GM12878 (cell line): Measurements from ENCODE around the gene MFN2. TPM values are rescaled to one million over a fixed set of nuclear protein-coding genes. Genes with fewer than 3 reads are reported as not detected.

Source experiments
- ATAC-seq: fragments of 200-7000 bp; cut with Tn5 transposase; 3 replicates; pipeline ENCODE4 v1.9.1; 2020; ENCODE audit warnings: mild to moderate bottlenecking, moderate library complexity
- BruUV-seq: library from RNA; stranded (reverse); fragments of 400-500 nt; replicated peaks from 2 replicates; lab custom pipeline; 2021; lab: Mats Ljungman, UMichigan
- CTCF ChIA-PET: fragments of 300-600 bp; sonication (Branson Sonifier 250); formaldehyde crosslinking; extraction: SDS; loops from one replicate; lab custom pipeline; 2021; ENCODE audit warnings: inconsistent platforms; lab: Yijun Ruan, JAX
- POLR2A ChIA-PET: fragments of 350-600 bp; formaldehyde crosslinking; extraction: SDS; loops from one replicate; lab custom pipeline; 2021; ENCODE audit warnings: inconsistent platforms; lab: Charles Lee
- RAD21 ChIA-PET: fragments of 300-600 bp; sonication (Branson Sonifier 250); formaldehyde crosslinking; loops from one replicate; lab custom pipeline; 2023; ENCODE audit warnings: antibody characterized with exemption; ENCODE audit not compliant: unreplicated experiment; lab: Charles Lee
- SMC1A ChIA-PET: fragments of 300-600 bp; sonication (Branson Sonifier 250); formaldehyde crosslinking; loops from one replicate; lab custom pipeline; 2023; ENCODE audit not compliant: unreplicated experiment, uncharacterized antibody; lab: Charles Lee
- DNase-seq: peaks from one replicate; pipeline ENCODE4 v3.0.0-alpha.2; 2011; ENCODE audit warnings: low read depth, low spot score
- FAIRE-seq: peaks from 3 replicates; lab custom pipeline; 2011; peaks lifted over from hg19 to GRCh38; lab: Jason Lieb, UNC
- H2AFZ ChIP-seq: 2 replicates; pipeline ENCODE4 v1.6.0; 2011; ENCODE audit warnings: low read depth, low read length, control low read depth; ENCODE audit not compliant: control insufficient read depth
- H3K27ac ChIP-seq: 2 replicates; pipeline ENCODE4 v1.5.1; 2011; ENCODE audit warnings: control low read depth; ENCODE audit not compliant: control insufficient read depth, insufficient read depth
- H3K27me3 ChIP-seq, 2 experiments: replicated peaks in 1 of 2; 2 replicates each; pipeline versions ENCODE4 v1.6.0 to v1.6.1; 2011; ENCODE audit warnings: low read length in 1 of 2; ENCODE audit not compliant: control insufficient read depth in 2 of 2, insufficient read depth in 2 of 2
- H3K36me3 ChIP-seq, 2 experiments: 2 replicates each; pipeline ENCODE4 v1.5.1; 2011; ENCODE audit warnings: low read length in 1 of 2; ENCODE audit not compliant: control insufficient read depth in 2 of 2, insufficient read depth in 2 of 2
- H3K4me1 ChIP-seq: 2 replicates; pipeline ENCODE4 v1.6.1; 2011; ENCODE audit warnings: mild to moderate bottlenecking, low read length, moderate library complexity, mixed read lengths; ENCODE audit not compliant: control insufficient read depth, insufficient read depth
- H3K4me2 ChIP-seq: 2 replicates; pipeline ENCODE4 v1.6.0; 2011; ENCODE audit warnings: control low read depth; ENCODE audit not compliant: control insufficient read depth, insufficient read depth
- H3K4me3 ChIP-seq: fragments of 200-600 bp; sonication (generic); 2 replicates; pipeline ENCODE4 v1.5.1; 2016
- H3K79me2 ChIP-seq: 2 replicates; pipeline ENCODE4 v1.6.0; 2011; ENCODE audit warnings: low read length; ENCODE audit not compliant: control insufficient read depth, insufficient read depth
- H3K9ac ChIP-seq: 2 replicates; pipeline ENCODE4 v1.8.0; 2011; ENCODE audit warnings: low read length, control low read depth, mixed read lengths; ENCODE audit not compliant: control insufficient read depth, insufficient read depth
- H3K9me3 ChIP-seq: replicated peaks from 3 replicates; pipeline ENCODE4 v1.5.1; 2011; ENCODE audit warnings: mild to moderate bottlenecking, low read length; ENCODE audit not compliant: control insufficient read depth, insufficient read depth
- H4K20me1 ChIP-seq: 2 replicates; pipeline ENCODE4 v1.6.0; 2011; ENCODE audit not compliant: control insufficient read depth, insufficient read depth
- CBX3 ChIP-seq: fragments of 200-600 bp; sonication (generic); IDR thresholded peaks from 2 replicates; pipeline ENCODE4 v1.6.1; 2016; ENCODE audit warnings: low read depth, borderline replicate concordance
- CEBPZ ChIP-seq: fragments of 150-350 bp; IDR thresholded peaks from 2 replicates; pipeline ENCODE4 v1.6.1; 2016; ENCODE audit warnings: low read depth, low read length
- CREB1 ChIP-seq: IDR thresholded peaks from 2 replicates; pipeline ENCODE4 v1.6.1; 2012; ENCODE audit warnings: low read depth, mild to moderate bottlenecking, inconsistent platforms
- CREM ChIP-seq: IDR thresholded peaks from 2 replicates; pipeline ENCODE4 v1.6.1; 2014; ENCODE audit warnings: antibody characterized with exemption, low read depth
- EED ChIP-seq: sonication (generic); IDR thresholded peaks from 2 replicates; pipeline ENCODE4 v1.6.1; 2016; ENCODE audit warnings: antibody characterized with exemption, low read depth
- GATAD2B ChIP-seq: fragments of 450-650 bp; conservative IDR thresholded peaks from 2 replicates; pipeline ENCODE4 v1.6.1; 2017; ENCODE audit warnings: low read depth, mild to moderate bottlenecking, moderate library complexity
- IKZF1 ChIP-seq: fragments of 450-650 bp; conservative IDR thresholded peaks from 2 replicates; pipeline ENCODE4 v1.6.1; 2017; ENCODE audit warnings: antibody characterized with exemption, mild to moderate bottlenecking
- MEF2B ChIP-seq: fragments of 450-650 bp; IDR thresholded peaks from 2 replicates; pipeline ENCODE4 v1.6.1; 2018; ENCODE audit warnings: mild to moderate bottlenecking, moderate library complexity; ENCODE audit not compliant: partially characterized antibody, poor library complexity, severe bottlenecking
- MTA2 ChIP-seq: fragments of 450-650 bp; IDR thresholded peaks from 2 replicates; pipeline ENCODE4 v1.6.1; 2016; ENCODE audit warnings: low read depth, mild to moderate bottlenecking, moderate library complexity
- MTA3 ChIP-seq: IDR thresholded peaks from 2 replicates; pipeline ENCODE4 v1.6.1; 2012; ENCODE audit warnings: low read length, inconsistent platforms, borderline replicate concordance
- NR2F1 ChIP-seq: fragments of 450-650 bp; conservative IDR thresholded peaks from 2 replicates; pipeline ENCODE4 v1.6.1; 2017; ENCODE audit warnings: mild to moderate bottlenecking
- RAD51 ChIP-seq: fragments of 450-650 bp; IDR thresholded peaks from 2 replicates; pipeline ENCODE4 v1.6.1; 2016; ENCODE audit warnings: moderate library complexity, mild to moderate bottlenecking, inconsistent platforms
- SIN3A ChIP-seq: IDR thresholded peaks from 2 replicates; pipeline ENCODE4 v1.6.1; 2012; ENCODE audit warnings: low read depth, low read length, improper control_type of control experiment
- SMC3 ChIP-seq: IDR thresholded peaks from 2 replicates; pipeline ENCODE4 v1.6.1; 2011; ENCODE audit warnings: low read length, improper control_type of control experiment, borderline replicate concordance
- SREBF2 ChIP-seq: IDR thresholded peaks from 2 replicates; pipeline ENCODE4 v1.6.1; 2012; ENCODE audit warnings: mild to moderate bottlenecking, low read length
- STAT3 ChIP-seq: IDR thresholded peaks from 2 replicates; pipeline ENCODE4 v1.6.1; 2011; ENCODE audit warnings: low read depth, low read length, improper control_type of control experiment
- WRNIP1 ChIP-seq: IDR thresholded peaks from 2 replicates; pipeline ENCODE4 v1.6.1; 2011; ENCODE audit warnings: low read depth, low read length, improper control_type of control experiment, borderline replicate concordance
- ZSCAN29 ChIP-seq: fragments of 450-650 bp; IDR thresholded peaks from 2 replicates; pipeline ENCODE4 v1.6.1; 2017; ENCODE audit warnings: mild to moderate bottlenecking, moderate library complexity
- WGBS: methylation state at CpG from one replicate; pipeline ENCODE4 v1.1.6; 2016; ENCODE audit warnings: low lambda C conversion rate; ENCODE audit not compliant: insufficient replicate concordance, insufficient coverage; ENCODE audit errors: missing lambda C conversion rate; 5-methylcytosine and 5-hydroxymethylcytosine counted together
- in situ Hi-C: fragments of 300-500 bp; cut with MboI; formaldehyde crosslinking; loops from 9 replicates; pipeline ENCODE4 v1.14.3; 2018; ENCODE audit warnings: mixed read lengths
- intact Hi-C: fragments of 100-400 bp; cut with micrococcal nuclease; formaldehyde crosslinking; loops from one replicate; pipeline ENCODE4 v1.14.2; 2022; ENCODE audit not compliant: unreplicated experiment
- polyA plus RNA-seq, 11 experiments: library from polyadenylated mRNA; depleted of rRNA in 4 of 11; unstranded in 6 of 11; stranded (reverse) in 5 of 11; fragments of >200 nt; fragmentation: Nextera tagmentation in 4 of 11; fragmentation: Illumina TruSeq in 1 of 11; extraction: Ambion mirVana in 4 of 11; extraction: Trizol in 1 of 11; gene quantifications; 1 replicate in 1 of 11; 2 replicates in 10 of 11; pipeline versions ENCODE4 v1.2.1 to v1.2.3, GENCODE V29; 2011 to 2016; ENCODE audit warnings: inconsistent platforms in 2 of 11, missing spikeins in 2 of 11, low read depth in 1 of 11
- total RNA-seq, 4 experiments: library from RNA; depleted of rRNA in 3 of 4; stranded (reverse); fragments of >200 nt in 3 of 4; fragmentation: Illumina TruSeq in 1 of 4; extraction: Trizol in 1 of 4; gene quantifications; 2 replicates each; pipeline versions ENCODE4 v1.2.1 to v1.2.3, GENCODE V29; 2013 to 2021

MFN2 gene
- total and polyA plus RNA-seq, 10 of the 15 experiments (the other 5 are each of a cell fraction or from before 2014, with no cell fraction given): 5.3 to 64.4 (median 48.1) TPM

GRCh38 chr1:11989669-11990068 is 9.4 kb downstream of the MFN2 start:
- Histone ChIP-seq H3K36me3 (peaks cover 21 to 23% of the 10 kb centered on the region in 2 experiments), H3K4me1 (peaks cover 12% of the 10 kb centered on the region), H3K79me2 (peaks cover 3% of the 10 kb centered on the region), H4K20me1 (no peaks in the 10 kb centered on the region), H3K4me3 (no peak overlapping the region), H3K9ac (no peak overlapping the region), H3K27me3 (no peaks in the 10 kb centered on the region), H3K27ac (no peak overlapping the region; the same call in 1 of the 2 replicates)
- ATAC-seq (peak; percentile 36), FAIRE-seq (no peak)
- RAD21 ChIA-PET: no interaction called here
- in situ Hi-C loops: no loop called here
- no TSS peak for BruUV-seq
- 76% methylated on average over 7 of the region's 7 CpGs for WGBS
- POLR2A ChIA-PET: no interaction called here
- SMC1A ChIA-PET: no interaction called here
- TF ChIP-seq EED: peak; percentile 52; the same call in 1 of the 2 replicates
- no peak for TF ChIP-seq SIN3A
- TF ChIP-seq RAD51: no peak
- TF ChIP-seq SMC3: no peak
- TF ChIP-seq CREB1: peak; percentile 37; the same call in 1 of the 2 replicates
- TF ChIP-seq MTA2: no peak
- TF ChIP-seq IKZF1: 0 out of 2 replicates have a peak, but pooled peaks have one; percentile 8
- TF ChIP-seq CREM: no peak
- no peak for TF ChIP-seq WRNIP1
- TF ChIP-seq SREBF2: no peak
- TF ChIP-seq CBX3: no peak
- TF ChIP-seq MEF2B: no peak
- TF ChIP-seq CEBPZ: no peak
- no peak for TF ChIP-seq ZSCAN29
- TF ChIP-seq NR2F1: 0 out of 2 replicates have a peak, but pooled peaks have one; percentile 23
- TF ChIP-seq GATAD2B: no peak
- no peak for TF ChIP-seq STAT3
- no peak for TF ChIP-seq MTA3
- TF ChIP-seq, all 136 proteins: peak for 4
- H3K9me3 ChIP-seq: no peaks in the 10 kb centered on the region
- DNase-seq: no peak
- H2AFZ ChIP-seq: no peak overlapping the region
- CTCF ChIA-PET: no interaction called here
- H3K4me2 ChIP-seq: no peak overlapping the region; the same call in 1 of the 2 replicates
- intact Hi-C loops: loop anchor here (10.0 kb wide), 1 partner anchor 215 kb away; no protein-coding TSS in a partner anchor
